NT2/D1 (cell line): ENCODE measurements around the gene POMC.
"Not testable (repeated sequence)": the region's sequence is repeated elsewhere in the genome, so short reads cannot be mapped to it uniquely, and the experiment has no call there.

Source experiments
- YY1 ChIP-seq: IDR thresholded peaks from 2 replicates; pipeline ENCODE4 v1.6.1; 2011; ENCODE audit not compliant: insufficient read length, insufficient read depth
- ZNF274 ChIP-seq: IDR thresholded peaks from 2 replicates; pipeline ENCODE4 v1.6.1; 2011; ENCODE audit warnings: mild to moderate bottlenecking, low read depth, low read length

GRCh38 chr2:25150993-25151392, 17.4 kb downstream of the POMC start:
- TF ChIP-seq ZNF274, YY1: not testable (repeated sequence)
